MM.1S (cell line): Measurements from ENCODE around the gene FBLN2.

Experiments
- CTCF ChIP-seq: fragments of 300-600 bp; sonication (generic); IDR thresholded peaks from 2 replicates; pipeline ENCODE4 v1.5.1; 2016; ENCODE audit warnings: antibody characterized with exemption, low read length, mixed read lengths
- EZH2 ChIP-seq: fragments of 300-600 bp; sonication (generic); optimal IDR thresholded peaks from 2 replicates; pipeline ENCODE3; 2017; ENCODE audit warnings: low read depth, mild to moderate bottlenecking, antibody characterized with exemption, low read length, mixed read lengths
- EZH2phosphoT487 ChIP-seq: fragments of 300-600 bp; sonication (generic); IDR thresholded peaks from 2 replicates; pipeline ENCODE4 v1.6.1; 2018; ENCODE audit warnings: antibody characterized with exemption, low read length

DNA sequence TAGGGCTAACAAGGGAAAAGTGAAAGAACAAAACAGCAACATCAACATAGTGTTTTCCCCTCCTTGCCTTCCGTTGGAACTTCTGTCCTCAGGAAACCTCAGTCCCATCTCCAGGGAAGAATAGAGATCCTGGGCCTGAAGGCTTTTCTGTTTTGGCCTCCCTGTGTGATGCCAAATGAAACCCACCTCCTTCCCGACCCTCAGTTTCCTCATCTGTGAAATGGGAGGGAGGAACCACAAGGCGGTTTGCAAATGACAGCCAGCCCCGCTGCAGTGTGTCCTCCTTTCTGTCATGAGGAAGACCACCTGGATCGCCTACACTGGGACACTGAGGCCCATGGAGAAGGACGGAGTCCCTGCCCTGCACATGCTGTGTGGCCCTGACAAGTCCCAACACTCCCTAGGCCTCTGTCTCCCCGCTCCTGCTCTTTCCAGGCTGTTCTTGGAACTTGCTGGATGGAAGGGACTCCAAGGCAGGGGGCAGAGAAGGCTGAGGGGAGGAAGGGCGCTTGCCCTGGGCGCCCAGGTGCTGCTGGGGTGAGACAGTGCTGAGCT is 28.5 kb upstream of the FBLN2 start:
- TF ChIP-seq CTCF (no peak), EZH2 (no peak), EZH2phosphoT487 (no peak)
